Natural killer cell (primary cell): Measurements from ENCODE around the gene OPN3. TPM values are rescaled to one million over a fixed set of nuclear protein-coding genes. Genes with fewer than 3 reads are reported as not detected.

Experiments
- ATAC-seq, 3 donors: fragments of 150-1000 bp in 2 of 3; fragments of 200-7000 bp in 1 of 3; cut with Tn5 transposase; 1 replicate in 1 of 3; 2 replicates in 2 of 3; pipeline ENCODE4 v1.10.0; 2021; ENCODE audit warnings: mild to moderate bottlenecking in 2 of 3, moderate library complexity in 2 of 3
- DNase-seq, 2 donors: peaks; one replicate each; pipeline versions ENCODE4 v3.0.0 to v3.0.0-alpha.2; 2013 to 2021; ENCODE audit warnings: mixed read lengths in 1 of 2
- H3K27ac ChIP-seq: one replicate; pipeline ENCODE4 v1.5.1; 2013; ENCODE audit warnings: mild to moderate bottlenecking, low read length
- H3K27me3 ChIP-seq: one replicate; pipeline ENCODE4 v1.6.1; 2013; ENCODE audit warnings: low read length; ENCODE audit not compliant: control insufficient read depth, insufficient read depth
- H3K36me3 ChIP-seq: one replicate; pipeline ENCODE4 v1.6.1; 2013; ENCODE audit warnings: low read length; ENCODE audit not compliant: control insufficient read depth, insufficient read depth
- H3K4me1 ChIP-seq: one replicate; pipeline ENCODE4 v1.6.1; 2013; ENCODE audit warnings: low read length; ENCODE audit not compliant: control insufficient read depth, insufficient read depth
- H3K4me3 ChIP-seq: one replicate; pipeline ENCODE4 v1.5.1; 2013; ENCODE audit warnings: low read length
- H3K9me3 ChIP-seq: one replicate; pipeline ENCODE4 v1.6.1; 2013; ENCODE audit warnings: low read length; ENCODE audit not compliant: control insufficient read depth, insufficient read depth
- H3K27ac Mint-ChIP-seq, 2 donors: one replicate each; pipeline ENCODE4 v1.8.0; 2022; ENCODE audit warnings: mild to moderate bottlenecking in 2 of 2, mixed read lengths in 2 of 2, moderate library complexity in 1 of 2
- H3K27me3 Mint-ChIP-seq, 2 donors: one replicate each; pipeline ENCODE4 v1.8.0; 2022; ENCODE audit warnings: low read depth in 2 of 2, mixed read lengths in 2 of 2
- H3K36me3 Mint-ChIP-seq: one replicate; pipeline ENCODE4 v1.8.0; 2022; ENCODE audit warnings: mixed read lengths
- H3K4me1 Mint-ChIP-seq, 2 donors: one replicate each; pipeline ENCODE4 v1.8.0; 2022; ENCODE audit warnings: mixed read lengths in 2 of 2
- H3K4me3 Mint-ChIP-seq: one replicate; pipeline ENCODE4 v1.8.0; 2022; ENCODE audit warnings: mild to moderate bottlenecking, moderate library complexity, mixed read lengths
- H3K9me3 Mint-ChIP-seq, 2 donors: one replicate each; pipeline ENCODE4 v1.8.0; 2022; ENCODE audit warnings: mixed read lengths in 2 of 2
- WGBS: methylation state at CpG from one replicate; pipeline ENCODE4 v1.1.7; 2013; ENCODE audit warnings: missing lambda C conversion rate; ENCODE audit not compliant: insufficient coverage; 5-methylcytosine and 5-hydroxymethylcytosine counted together
- intact Hi-C: fragments of 100-400 bp; cut with micrococcal nuclease; formaldehyde crosslinking; loops from one replicate; pipeline ENCODE4 v1.14.2; 2022
- total RNA-seq, 4 donors: library from RNA; stranded (reverse); fragments of 120-200 nt in 1 of 4; gene quantifications; one replicate each; pipeline versions ENCODE4 v1.2.3 to v1.2.4, GENCODE V29; 2013 to 2022
- TF ChIP-seq, protein P1 (sequence below): fragments of 200-600 bp; IDR thresholded peaks from one replicate; pipeline ENCODE4 v1.8.0; 2022; ENCODE audit warnings: antibody characterized with exemption

The OPN3 gene
- total RNA-seq, 3 donors from 2014 or later (not counting 1 experiment from before 2014, with no cell fraction given) = 3.9 to 5.1 (median 4.1) TPM

DNA sequence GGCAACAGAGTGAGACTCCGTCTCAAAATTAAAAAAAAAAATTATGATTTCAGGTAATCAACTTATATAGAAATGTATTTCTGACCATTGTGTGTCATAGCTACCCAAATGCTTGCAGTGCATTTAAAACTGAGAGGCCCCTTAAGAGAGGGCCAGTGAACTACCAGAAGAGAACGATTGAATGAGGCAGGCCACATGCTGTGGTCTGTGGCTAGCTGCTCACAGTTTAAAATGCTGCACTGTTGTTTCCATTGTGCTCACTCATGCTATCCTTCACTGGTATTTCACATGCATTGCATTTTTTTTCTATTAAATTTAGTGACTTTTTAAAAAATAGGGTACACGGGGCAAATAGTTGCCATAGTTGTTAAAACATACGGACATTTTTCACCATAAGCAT, 26.0 kb downstream of the OPN3 start:
- intact Hi-C loops = loop anchor here (5.0 kb wide), 1 partner anchor 1713 kb away; no protein-coding TSS in a partner anchor

DNA sequence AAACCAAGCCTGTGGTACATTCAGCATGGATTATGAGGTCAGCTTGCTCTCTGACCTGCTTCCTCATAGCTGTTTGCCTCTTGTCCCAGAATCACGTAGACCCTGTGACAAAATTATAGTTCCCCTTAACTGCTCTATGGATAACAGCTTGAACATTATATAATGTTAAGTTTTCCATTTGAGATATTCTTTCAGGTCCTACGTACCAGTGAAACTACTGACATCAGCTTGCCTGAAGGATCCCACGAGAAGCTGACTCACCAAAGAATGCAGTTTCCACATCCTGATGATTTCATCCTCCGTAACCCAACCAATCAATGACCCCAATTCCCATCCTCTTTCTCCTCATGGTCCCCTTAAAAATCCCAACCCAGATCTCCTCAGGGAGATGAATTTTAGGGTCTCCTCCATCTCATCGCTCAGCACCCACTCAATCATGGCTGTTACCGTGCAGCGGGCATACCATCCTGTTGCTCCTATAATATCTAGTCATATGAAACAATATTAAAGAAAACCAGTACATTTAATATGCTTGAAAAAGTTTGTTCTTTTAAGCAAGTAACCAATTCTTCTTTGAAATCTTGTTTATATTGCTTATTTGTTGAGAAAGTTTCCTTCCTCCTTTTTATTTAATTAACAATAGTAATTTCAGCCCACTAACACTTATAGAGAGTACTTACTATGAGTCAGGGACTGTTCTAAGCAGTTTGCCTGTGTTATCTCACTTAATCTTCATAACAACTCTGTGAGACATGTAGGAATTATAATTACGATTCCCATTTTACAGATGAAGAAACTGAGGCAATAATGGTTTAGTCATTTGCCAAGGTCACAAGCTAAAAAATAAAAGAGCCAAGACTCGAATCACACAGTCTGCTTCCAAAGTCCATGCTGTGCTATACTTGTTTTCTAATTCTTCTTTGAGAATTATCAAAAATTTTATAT, 27.4 kb downstream of the OPN3 start:
- TF ChIP-seq, protein P1, sequence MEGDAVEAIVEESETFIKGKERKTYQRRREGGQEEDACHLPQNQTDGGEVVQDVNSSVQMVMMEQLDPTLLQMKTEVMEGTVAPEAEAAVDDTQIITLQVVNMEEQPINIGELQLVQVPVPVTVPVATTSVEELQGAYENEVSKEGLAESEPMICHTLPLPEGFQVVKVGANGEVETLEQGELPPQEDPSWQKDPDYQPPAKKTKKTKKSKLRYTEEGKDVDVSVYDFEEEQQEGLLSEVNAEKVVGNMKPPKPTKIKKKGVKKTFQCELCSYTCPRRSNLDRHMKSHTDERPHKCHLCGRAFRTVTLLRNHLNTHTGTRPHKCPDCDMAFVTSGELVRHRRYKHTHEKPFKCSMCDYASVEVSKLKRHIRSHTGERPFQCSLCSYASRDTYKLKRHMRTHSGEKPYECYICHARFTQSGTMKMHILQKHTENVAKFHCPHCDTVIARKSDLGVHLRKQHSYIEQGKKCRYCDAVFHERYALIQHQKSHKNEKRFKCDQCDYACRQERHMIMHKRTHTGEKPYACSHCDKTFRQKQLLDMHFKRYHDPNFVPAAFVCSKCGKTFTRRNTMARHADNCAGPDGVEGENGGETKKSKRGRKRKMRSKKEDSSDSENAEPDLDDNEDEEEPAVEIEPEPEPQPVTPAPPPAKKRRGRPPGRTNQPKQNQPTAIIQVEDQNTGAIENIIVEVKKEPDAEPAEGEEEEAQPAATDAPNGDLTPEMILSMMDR = no peak
- Mint-ChIP-seq H3K27ac (no peak overlapping the region), H3K4me3 (no peak overlapping the region), H3K36me3 (no peaks in the 10 kb centered on the region), H3K4me1 (no peaks in the 10 kb centered on the region), H3K9me3 (no peaks in the 10 kb centered on the region), H3K27me3 (no peaks in the 10 kb centered on the region)
- Histone ChIP-seq H3K4me3 (no peak overlapping the region), H3K36me3 (no peaks in the 10 kb centered on the region), H3K4me1 (no peaks in the 10 kb centered on the region), H3K9me3 (no peaks in the 10 kb centered on the region), H3K27me3 (no peaks in the 10 kb centered on the region), H3K27ac (no peak overlapping the region)
- 84% methylated on average over 7 of the region's 9 CpGs for WGBS
- intact Hi-C loops = loop anchor here (5.0 kb wide), 1 partner anchor 1714 kb away; no protein-coding TSS in a partner anchor
- ATAC-seq (no peak), DNase-seq (no peak)

More for the DNA sequence above, 26.0 kb downstream of the OPN3 start:
- 63% methylated on average over 4 of the region's 4 CpGs for WGBS
- H3K36me3 Mint-ChIP-seq = no peaks in the 10 kb centered on the region
- TF ChIP-seq, protein P1 = no peak
- no peaks in the 10 kb centered on the region for H3K36me3 ChIP-seq
- no peak overlapping the region for H3K27ac ChIP-seq
- no peaks in the 10 kb centered on the region for H3K4me1 Mint-ChIP-seq
- H3K9me3 Mint-ChIP-seq = no peaks in the 10 kb centered on the region
- no peak for DNase-seq
- H3K4me3 Mint-ChIP-seq = no peak overlapping the region
- H3K9me3 ChIP-seq = no peaks in the 10 kb centered on the region
- no peak for ATAC-seq
- H3K4me1 ChIP-seq = no peaks in the 10 kb centered on the region
- no peaks in the 10 kb centered on the region for H3K27me3 Mint-ChIP-seq
- H3K27ac Mint-ChIP-seq = no peak overlapping the region
- no peak overlapping the region for H3K4me3 ChIP-seq
- H3K27me3 ChIP-seq = no peaks in the 10 kb centered on the region

DNA sequence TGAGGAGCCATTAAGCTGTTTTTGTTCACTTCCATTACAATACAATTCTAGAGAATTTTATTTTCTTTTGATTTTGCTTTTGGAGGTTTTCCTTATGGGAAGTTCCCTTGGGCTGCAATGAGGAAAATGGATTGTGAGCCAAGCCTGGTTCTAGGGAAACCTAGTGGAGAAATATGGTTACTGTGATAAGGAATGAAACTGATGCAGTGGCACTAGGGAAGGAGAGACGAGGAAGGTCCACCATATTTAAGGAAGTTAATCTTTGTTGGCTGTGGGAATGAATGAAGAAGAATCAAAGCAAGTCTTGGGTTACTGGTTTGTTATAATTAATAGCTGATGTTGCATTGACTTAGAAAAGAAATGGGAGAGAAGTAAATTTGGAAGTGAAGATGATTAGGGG, 28.4 kb downstream of the OPN3 start:
- Histone ChIP-seq H3K4me1 (no peaks in the 10 kb centered on the region), H3K9me3 (no peaks in the 10 kb centered on the region), H3K4me3 (no peak overlapping the region), H3K36me3 (no peaks in the 10 kb centered on the region), H3K27me3 (no peaks in the 10 kb centered on the region), H3K27ac (no peak overlapping the region)
- ATAC-seq (no peak), DNase-seq (no peak)
- intact Hi-C loops = loop anchor here (1.0 to 5.0 kb wide), 3 partner anchors 16 to 1716 kb away; no protein-coding TSS in a partner anchor
- TF ChIP-seq, protein P1 = no peak
- Mint-ChIP-seq H3K4me1 (no peaks in the 10 kb centered on the region), H3K4me3 (no peak overlapping the region), H3K9me3 (no peaks in the 10 kb centered on the region), H3K27ac (no peak overlapping the region), H3K36me3 (no peaks in the 10 kb centered on the region), H3K27me3 (no peaks in the 10 kb centered on the region)
- 93% methylated on average over 1 of the region's 1 CpG for WGBS
